GM18951 (cell line): Measurements from ENCODE around the gene RNF175.

ENCODE experiments used
- POLR2A ChIP-seq: IDR thresholded peaks from 4 replicates; pipeline ENCODE4 v1.6.1; 2011; ENCODE audit warnings: mild to moderate bottlenecking; ENCODE audit not compliant: insufficient read length, insufficient read depth; ENCODE audit errors: extremely low read depth
- in situ Hi-C: fragments of 300-500 bp; cut with MboI; formaldehyde crosslinking; loops from one replicate; pipeline ENCODE4 v1.12.0; 2022; ENCODE audit warnings: low sequenced_read_pairs, mixed read lengths, inconsistent platforms; ENCODE audit not compliant: unreplicated experiment

Gene RNF175

GRCh38 chr4:153777421-153777820 is 17.6 kb upstream of the RNF175 start:
- in situ Hi-C loops, result no loop called here
- no peak for TF ChIP-seq POLR2A

GRCh38 chr4:153776601-153777000 is 16.8 kb upstream of the RNF175 start:
- no peak for TF ChIP-seq POLR2A
- in situ Hi-C loops, result no loop called here

- TF ChIP-seq POLR2A, result no peak
- in situ Hi-C loops, result no loop called here
Observed at GRCh38 chr4:153773236-153773690, 13.4 kb upstream of the RNF175 start.

- in situ Hi-C loops, result no loop called here
- no peak for TF ChIP-seq POLR2A
Observed at GRCh38 chr4:153771046-153771445, 11.2 kb upstream of the RNF175 start.

GRCh38 chr4:153766758-153767157 is 6.9 kb upstream of the RNF175 start:
- TF ChIP-seq POLR2A, result no peak
- in situ Hi-C loops, result no loop called here

GRCh38 chr4:153765894-153766293 is 6.1 kb upstream of the RNF175 start:
- in situ Hi-C loops, result no loop called here
- no peak for TF ChIP-seq POLR2A

- in situ Hi-C loops, result no loop called here
- TF ChIP-seq POLR2A, result no peak
Observed at GRCh38 chr4:153764601-153765368, 5.0 kb upstream of the RNF175 start.

- in situ Hi-C loops, result no loop called here
- TF ChIP-seq POLR2A, result no peak
Observed at GRCh38 chr4:153763404-153763803, 3.6 kb upstream of the RNF175 start.

- in situ Hi-C loops, result no loop called here
- no peak for TF ChIP-seq POLR2A
Observed at GRCh38 chr4:153758688-153759406, 977 bp downstream of the RNF175 start.

GRCh38 chr4:153758136-153758535 is 1.7 kb downstream of the RNF175 start:
- TF ChIP-seq POLR2A, result no peak
- in situ Hi-C loops, result no loop called here

- TF ChIP-seq POLR2A, result no peak
- in situ Hi-C loops, result no loop called here
Observed at GRCh38 chr4:153757407-153757806, 2.4 kb downstream of the RNF175 start.

- in situ Hi-C loops, result no loop called here
- no peak for TF ChIP-seq POLR2A
Observed at GRCh38 chr4:153755186-153755585, 4.6 kb downstream of the RNF175 start.

GRCh38 chr4:153750197-153750817 is 9.5 kb downstream of the RNF175 start:
- in situ Hi-C loops, result no loop called here
- TF ChIP-seq POLR2A, result no peak
